Colonic mucosa (tissue), 4 donors: ENCODE results near the gene POLE3. TPM values are rescaled to one million over a fixed set of nuclear protein-coding genes. Genes with fewer than 3 reads are reported as not detected.
"Not testable (repeated sequence)": the region's sequence is repeated elsewhere in the genome, so short reads cannot be mapped to it uniquely, and the experiment has no call there.

ENCODE experiments used
- DNase-seq: peaks from one replicate; pipeline ENCODE4 v3.0.0-alpha.2; 2020
- H3K27ac ChIP-seq: fragments of 200-600 bp; one replicate; pipeline ENCODE4 v1.8.0; 2021
- H3K27me3 ChIP-seq: fragments of 200-600 bp; one replicate; pipeline ENCODE4 v1.8.0; 2021
- H3K36me3 ChIP-seq: fragments of 200-600 bp; one replicate; pipeline ENCODE4 v1.8.0; 2021
- H3K4me1 ChIP-seq: fragments of 200-600 bp; one replicate; pipeline ENCODE4 v1.8.0; 2021; ENCODE audit warnings: mild to moderate bottlenecking
- H3K4me3 ChIP-seq: fragments of 200-600 bp; one replicate; pipeline ENCODE4 v1.8.0; 2021
- H3K9ac ChIP-seq, 2 donors: one replicate each; pipeline ENCODE4 v1.7.0; 2013; ENCODE audit warnings: control low read depth in 2 of 2, low read depth in 2 of 2, low read length in 2 of 2
- H3K9me3 ChIP-seq: fragments of 200-600 bp; one replicate; pipeline ENCODE4 v1.8.0; 2021
- intact Hi-C: fragments of 100-400 bp; cut with DNase I; formaldehyde crosslinking; loops from one replicate; pipeline ENCODE4 v1.14.1; 2022
- total RNA-seq, 2 donors: library from RNA; stranded (reverse); fragmentation: NEBNext Ultra II Directional in 1 of 2; extraction: Animal tissue kit (Norgen Biotek cat#: 25700) in 1 of 2; gene quantifications; one replicate each; pipeline ENCODE4 v1.2.1, GENCODE V29; 2021
- TF ChIP-seq, protein P1 (sequence below): fragments of 200-600 bp; IDR thresholded peaks from one replicate; pipeline ENCODE4 v1.8.0; 2022; ENCODE audit warnings: antibody characterized with exemption, mild to moderate bottlenecking
- donor health status: healthy.
- donor health status: DM: no; HTN: no; CAD: no.
- donor health status: DM: no; HTN: no; CAD: no.

Gene POLE3
- total RNA-seq, 2 donors from 2014 or later, result 27.0 to 46.6 TPM

DNA sequence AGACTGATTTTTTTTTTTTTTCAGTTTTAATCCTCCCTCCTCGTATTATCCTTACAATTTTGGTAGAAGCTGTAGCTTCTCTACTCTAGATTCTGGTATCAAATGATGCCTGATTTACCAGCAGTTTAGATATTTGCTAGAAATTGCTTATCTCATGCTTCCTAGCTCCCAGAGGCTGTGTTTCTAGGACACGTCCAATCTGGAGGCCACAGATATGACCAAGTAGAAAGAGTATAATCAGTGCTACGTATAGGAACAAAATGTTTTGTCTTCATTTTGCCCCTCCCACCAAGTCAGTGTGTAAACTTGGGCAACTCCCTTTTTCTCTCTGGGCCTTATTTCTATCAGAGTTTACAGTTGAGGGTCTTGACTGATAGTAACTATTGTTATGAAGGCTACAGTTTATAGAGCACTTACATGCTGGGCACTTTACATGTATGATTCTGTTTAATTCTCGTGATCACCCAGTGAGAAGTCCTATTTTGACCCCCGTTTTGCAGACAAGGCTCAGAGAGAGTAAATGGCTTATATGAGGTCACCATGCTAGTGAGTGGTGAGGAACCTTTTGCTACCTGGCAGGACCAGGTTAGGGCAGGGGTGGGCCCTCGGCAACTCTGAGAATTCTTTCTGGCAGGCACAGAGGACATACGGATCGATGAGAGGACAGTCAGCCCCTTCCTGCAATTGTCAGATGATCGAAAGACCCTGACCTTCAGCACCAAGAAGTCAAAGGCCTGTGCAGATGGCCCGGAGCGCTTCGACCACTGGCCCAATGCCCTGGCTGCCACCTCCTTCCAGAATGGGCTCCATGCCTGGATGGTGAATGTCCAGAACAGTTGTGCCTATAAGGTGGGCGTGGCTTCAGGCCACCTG, 41.3 kb downstream of the POLE3 start:
- Histone ChIP-seq H3K4me1 (peaks cover 6% of the 10 kb centered on the region), H3K9me3 (no peaks in the 10 kb centered on the region), H3K27me3 (no peaks in the 10 kb centered on the region), H3K36me3 (peaks cover 4% of the 10 kb centered on the region), H3K4me3 (no peak overlapping the region), H3K9ac (no peak overlapping the region), H3K27ac (no peak overlapping the region)
- intact Hi-C loops, result no loop called here
- TF ChIP-seq, protein P1, sequence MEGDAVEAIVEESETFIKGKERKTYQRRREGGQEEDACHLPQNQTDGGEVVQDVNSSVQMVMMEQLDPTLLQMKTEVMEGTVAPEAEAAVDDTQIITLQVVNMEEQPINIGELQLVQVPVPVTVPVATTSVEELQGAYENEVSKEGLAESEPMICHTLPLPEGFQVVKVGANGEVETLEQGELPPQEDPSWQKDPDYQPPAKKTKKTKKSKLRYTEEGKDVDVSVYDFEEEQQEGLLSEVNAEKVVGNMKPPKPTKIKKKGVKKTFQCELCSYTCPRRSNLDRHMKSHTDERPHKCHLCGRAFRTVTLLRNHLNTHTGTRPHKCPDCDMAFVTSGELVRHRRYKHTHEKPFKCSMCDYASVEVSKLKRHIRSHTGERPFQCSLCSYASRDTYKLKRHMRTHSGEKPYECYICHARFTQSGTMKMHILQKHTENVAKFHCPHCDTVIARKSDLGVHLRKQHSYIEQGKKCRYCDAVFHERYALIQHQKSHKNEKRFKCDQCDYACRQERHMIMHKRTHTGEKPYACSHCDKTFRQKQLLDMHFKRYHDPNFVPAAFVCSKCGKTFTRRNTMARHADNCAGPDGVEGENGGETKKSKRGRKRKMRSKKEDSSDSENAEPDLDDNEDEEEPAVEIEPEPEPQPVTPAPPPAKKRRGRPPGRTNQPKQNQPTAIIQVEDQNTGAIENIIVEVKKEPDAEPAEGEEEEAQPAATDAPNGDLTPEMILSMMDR, result no peak
- DNase-seq, result no peak

DNA sequence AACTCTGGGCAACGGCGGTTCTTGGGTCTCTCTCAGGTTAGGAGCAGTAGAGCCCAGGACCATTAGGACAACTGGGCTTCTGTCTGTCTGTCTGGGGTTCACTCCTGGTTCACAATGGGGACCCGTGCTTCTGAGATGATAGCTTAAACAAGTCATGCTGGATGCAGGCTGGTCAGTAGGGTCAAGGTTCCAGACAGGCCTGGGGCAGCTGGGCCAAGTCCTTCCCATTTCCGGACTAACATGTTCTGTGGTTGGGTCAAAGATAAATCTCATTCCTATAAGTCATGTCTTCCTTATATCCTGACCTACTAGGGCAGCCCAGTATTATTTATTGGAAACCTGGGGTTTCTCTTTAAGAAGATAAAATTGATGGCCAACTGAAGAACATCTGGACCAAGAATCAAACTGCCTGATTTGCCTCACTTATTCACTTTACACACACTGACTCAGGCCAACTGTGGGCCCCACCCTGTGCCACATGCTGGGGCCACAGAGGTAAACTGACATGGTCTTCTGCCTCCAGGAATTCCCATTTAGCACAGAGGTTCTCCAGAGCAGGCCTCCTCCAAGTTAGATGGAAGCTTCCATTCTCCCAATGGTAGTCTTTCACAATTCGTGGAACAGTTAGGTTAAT, 42.0 kb downstream of the POLE3 start:
- no peaks in the 10 kb centered on the region for H3K27me3 ChIP-seq
- no peaks in the 10 kb centered on the region for H3K9me3 ChIP-seq
- H3K4me3 ChIP-seq, result no peak overlapping the region
- intact Hi-C loops, result no loop called here
- no peak for DNase-seq
- no peak overlapping the region for H3K9ac ChIP-seq
- H3K4me1 ChIP-seq, result peaks cover 2% of the 10 kb centered on the region
- no peak overlapping the region for H3K27ac ChIP-seq
- TF ChIP-seq, protein P1, result no peak
- no peaks in the 10 kb centered on the region for H3K36me3 ChIP-seq

DNA sequence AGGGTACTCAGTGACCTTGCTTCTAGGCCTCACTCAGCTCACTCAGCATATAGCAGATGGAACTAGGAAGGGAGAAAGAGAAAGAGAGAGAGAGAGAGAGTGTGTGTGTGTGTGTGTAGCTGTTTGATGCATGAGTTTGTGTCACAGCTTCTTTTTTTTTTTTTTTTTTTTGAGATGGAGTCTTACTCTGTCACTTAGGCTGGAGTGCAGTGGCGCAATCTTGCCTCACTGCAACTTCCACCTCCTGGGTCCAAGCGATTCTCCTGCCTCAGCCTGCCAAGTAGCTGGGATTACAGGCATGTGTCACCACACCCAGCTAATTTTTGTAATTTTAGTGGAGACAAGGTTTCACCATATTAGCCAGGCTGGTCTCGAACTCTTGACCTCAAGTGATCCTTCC, 44.8 kb downstream of the POLE3 start:
- H3K4me1 ChIP-seq, H3K9ac ChIP-seq, H3K9me3 ChIP-seq, H3K4me3 ChIP-seq, DNase-seq, H3K36me3 ChIP-seq, intact Hi-C loops, H3K27ac ChIP-seq, H3K27me3 ChIP-seq: not testable (repeated sequence)

DNA sequence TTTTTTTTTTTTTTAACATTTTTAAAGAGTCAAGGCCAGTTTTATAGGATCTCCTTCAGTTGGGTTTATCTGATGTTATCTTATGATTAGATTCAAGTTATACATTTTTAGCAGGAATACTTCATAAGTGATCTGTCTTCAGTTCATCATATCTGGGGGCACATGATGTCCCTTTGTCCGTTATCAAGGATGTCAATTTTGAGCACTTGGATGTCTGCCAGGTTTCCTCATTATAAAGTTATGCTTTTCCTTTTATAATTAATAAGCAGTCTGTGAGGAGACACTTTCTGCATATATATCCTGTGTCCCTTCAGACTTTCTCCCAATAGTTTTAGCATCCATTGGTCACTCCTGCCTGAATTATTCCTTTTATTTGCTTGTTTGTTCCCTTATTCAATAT, 45.5 kb downstream of the POLE3 start:
- H3K27ac ChIP-seq, result no peak overlapping the region
- TF ChIP-seq, protein P1, result no peak
- no peaks in the 10 kb centered on the region for H3K27me3 ChIP-seq
- no peaks in the 10 kb centered on the region for H3K4me1 ChIP-seq
- H3K9me3 ChIP-seq, result no peaks in the 10 kb centered on the region
- no peak for DNase-seq
- intact Hi-C loops, result no loop called here
- no peak overlapping the region for H3K9ac ChIP-seq
- no peak overlapping the region for H3K4me3 ChIP-seq
- H3K36me3 ChIP-seq, result no peaks in the 10 kb centered on the region

DNA sequence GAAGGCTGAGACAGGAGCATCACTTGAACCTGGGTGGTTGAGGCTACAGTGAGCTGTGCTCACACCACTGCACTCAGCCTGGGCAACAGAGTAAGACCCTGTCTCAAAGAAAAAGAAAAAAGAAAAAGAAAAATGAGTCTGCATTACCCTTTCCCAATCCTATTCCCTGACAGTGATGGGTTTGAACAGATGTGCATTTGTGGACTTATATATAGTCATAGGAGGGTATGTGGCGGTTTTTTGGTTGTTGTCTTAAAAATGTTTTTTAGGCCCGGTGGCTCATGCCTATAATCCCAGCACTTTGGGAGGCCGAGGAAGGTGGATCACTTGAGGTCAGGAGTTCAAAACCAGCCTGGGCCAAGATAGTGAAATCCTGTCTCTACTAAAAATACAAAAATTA, 47.1 kb downstream of the POLE3 start:
- no peaks in the 10 kb centered on the region for H3K36me3 ChIP-seq
- H3K27ac ChIP-seq, result no peak overlapping the region
- intact Hi-C loops, result no loop called here
- TF ChIP-seq, protein P1, result no peak
- H3K4me1 ChIP-seq, result no peaks in the 10 kb centered on the region
- H3K9ac ChIP-seq, result no peak overlapping the region
- no peaks in the 10 kb centered on the region for H3K9me3 ChIP-seq
- H3K4me3 ChIP-seq, result no peak overlapping the region
- no peaks in the 10 kb centered on the region for H3K27me3 ChIP-seq
- no peak for DNase-seq
